Stomach (tissue), 4 donors: Measurements from ENCODE around the gene ACACA.
A peak's percentile ranks its signal among the peaks of the same experiment; 100 is the strongest.

Experiments used
- EP300 ChIP-seq: sonication (generic); formaldehyde crosslinking; IDR thresholded peaks from one replicate; pipeline ENCODE4 v1.6.1; 2017; ENCODE audit warnings: antibody characterized with exemption
- POLR2A ChIP-seq, 4 donors: fragments of 450-650 bp; IDR thresholded peaks; one replicate each; pipeline ENCODE4 v1.6.1; 2016; ENCODE audit warnings: antibody characterized with exemption in 4 of 4, control low read depth in 2 of 4, mild to moderate bottlenecking in 1 of 4, moderate library complexity in 1 of 4
- POLR2AphosphoS5 ChIP-seq, 3 donors: sonication (generic); formaldehyde crosslinking; IDR thresholded peaks; one replicate each; pipeline ENCODE4 v1.6.1; 2016; ENCODE audit warnings: antibody characterized with exemption in 3 of 3
- TF ChIP-seq, protein P1 (sequence below), 7 experiments: fragments of 450-650 bp in 4 of 7; fragments of 200-600 bp in 3 of 7; sonication (generic) in 3 of 7; IDR thresholded peaks; one replicate each; pipeline ENCODE4 v1.5.1; 2016 to 2019; ENCODE audit warnings: antibody characterized with exemption in 7 of 7, control low read depth in 2 of 7, mild to moderate bottlenecking in 1 of 7

DNA sequence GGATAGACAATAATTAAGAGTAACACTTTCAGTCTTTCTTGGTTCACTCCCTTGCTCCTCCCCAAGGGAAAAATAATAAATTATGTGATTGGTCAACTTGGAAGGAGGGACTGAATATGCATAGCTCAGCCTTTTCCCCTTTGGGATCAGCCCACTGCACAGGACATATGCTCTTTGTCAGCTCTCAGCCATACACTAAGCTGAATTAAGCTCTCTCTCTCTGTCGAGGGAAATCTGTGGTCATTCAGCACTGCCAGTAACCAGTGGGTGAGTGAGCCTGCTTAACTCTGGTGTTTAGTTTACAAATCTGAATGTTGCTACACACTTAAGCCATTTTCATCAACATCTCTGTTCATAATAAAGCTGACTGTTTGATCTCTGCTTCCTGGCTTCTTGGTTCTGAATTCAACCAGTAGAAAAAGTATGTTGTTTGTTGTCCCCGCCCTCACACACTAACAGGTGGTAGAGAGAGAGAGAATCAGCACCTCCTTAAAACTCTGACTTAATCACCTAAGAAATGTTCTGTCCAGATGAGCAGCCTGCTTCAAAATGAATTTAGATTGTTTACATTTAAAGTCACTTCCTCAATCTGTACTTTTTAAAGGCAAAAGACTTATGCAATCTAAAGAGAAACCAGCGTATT lies 133.1 kb downstream of the ACACA start:
- TF ChIP-seq POLR2A (IDR thresholded peaks at IDR 0.05), result no peak
- TF ChIP-seq, protein P1, sequence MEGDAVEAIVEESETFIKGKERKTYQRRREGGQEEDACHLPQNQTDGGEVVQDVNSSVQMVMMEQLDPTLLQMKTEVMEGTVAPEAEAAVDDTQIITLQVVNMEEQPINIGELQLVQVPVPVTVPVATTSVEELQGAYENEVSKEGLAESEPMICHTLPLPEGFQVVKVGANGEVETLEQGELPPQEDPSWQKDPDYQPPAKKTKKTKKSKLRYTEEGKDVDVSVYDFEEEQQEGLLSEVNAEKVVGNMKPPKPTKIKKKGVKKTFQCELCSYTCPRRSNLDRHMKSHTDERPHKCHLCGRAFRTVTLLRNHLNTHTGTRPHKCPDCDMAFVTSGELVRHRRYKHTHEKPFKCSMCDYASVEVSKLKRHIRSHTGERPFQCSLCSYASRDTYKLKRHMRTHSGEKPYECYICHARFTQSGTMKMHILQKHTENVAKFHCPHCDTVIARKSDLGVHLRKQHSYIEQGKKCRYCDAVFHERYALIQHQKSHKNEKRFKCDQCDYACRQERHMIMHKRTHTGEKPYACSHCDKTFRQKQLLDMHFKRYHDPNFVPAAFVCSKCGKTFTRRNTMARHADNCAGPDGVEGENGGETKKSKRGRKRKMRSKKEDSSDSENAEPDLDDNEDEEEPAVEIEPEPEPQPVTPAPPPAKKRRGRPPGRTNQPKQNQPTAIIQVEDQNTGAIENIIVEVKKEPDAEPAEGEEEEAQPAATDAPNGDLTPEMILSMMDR (IDR thresholded peaks at IDR 0.05), result no peak
- peak in 1 of 3 donors; percentile 50 for TF ChIP-seq POLR2AphosphoS5 (IDR thresholded peaks at IDR 0.05)
- no peak for TF ChIP-seq EP300
